ENCODE measurements around the gene PEX19.

Gene PEX19

GRCh38 chr1:160239582-160240299 lies 45.2 kb downstream of the PEX19 start:
- no peak for DNase-seq (ENCODE audit: low read depth, low spot score)

DNA sequence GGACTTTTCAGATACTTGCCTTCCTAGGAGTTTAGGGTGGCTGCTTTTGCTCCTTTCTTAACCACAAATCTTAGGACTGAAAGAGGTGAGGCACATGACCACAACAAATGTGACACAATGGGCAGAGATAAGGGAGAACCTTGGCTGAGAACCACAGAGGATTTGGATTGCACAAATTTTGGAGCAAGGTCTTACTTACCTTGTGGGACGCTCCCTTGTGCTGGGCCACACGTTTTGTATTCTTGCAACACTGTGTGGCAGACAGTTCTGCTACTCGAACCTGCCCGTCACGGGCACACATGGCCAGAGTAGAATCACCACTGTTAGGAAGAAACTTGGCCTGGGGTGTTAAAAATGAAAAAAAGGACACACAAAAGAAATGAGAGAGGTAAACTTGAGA lies 46.5 kb downstream of the PEX19 start:
- DNase-seq (ENCODE audit: low read depth, low spot score): no peak

- no peak for DNase-seq (ENCODE audit: low read depth, low spot score)
These were observed 47.4 kb downstream of the PEX19 start for GRCh38 chr1:160237558-160237957.

DNA sequence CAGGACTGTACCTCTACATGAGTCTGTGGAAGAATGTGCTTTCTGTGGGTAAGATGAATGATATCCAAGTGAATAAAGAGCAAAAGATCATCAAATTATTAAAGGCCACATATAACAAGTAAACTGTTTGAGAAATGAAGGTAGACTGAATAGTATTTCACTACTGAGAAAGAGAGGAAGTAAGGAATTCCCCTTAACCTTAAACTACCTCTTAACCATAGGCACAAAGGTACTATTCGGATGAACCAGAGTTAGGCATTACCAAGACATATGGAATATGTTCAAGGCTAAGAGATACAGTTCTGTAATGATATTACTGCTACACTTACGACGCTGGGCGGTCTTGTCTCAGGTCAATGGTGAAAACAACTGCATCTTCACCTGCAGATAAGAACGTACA lies 48.1 kb downstream of the PEX19 start:
- DNase-seq (ENCODE audit: low read depth, low spot score): no peak

- no peak for DNase-seq (ENCODE audit: low read depth, low spot score)
These were observed 52.0 kb downstream of the PEX19 start for GRCh38 chr1:160232911-160233310.

DNA sequence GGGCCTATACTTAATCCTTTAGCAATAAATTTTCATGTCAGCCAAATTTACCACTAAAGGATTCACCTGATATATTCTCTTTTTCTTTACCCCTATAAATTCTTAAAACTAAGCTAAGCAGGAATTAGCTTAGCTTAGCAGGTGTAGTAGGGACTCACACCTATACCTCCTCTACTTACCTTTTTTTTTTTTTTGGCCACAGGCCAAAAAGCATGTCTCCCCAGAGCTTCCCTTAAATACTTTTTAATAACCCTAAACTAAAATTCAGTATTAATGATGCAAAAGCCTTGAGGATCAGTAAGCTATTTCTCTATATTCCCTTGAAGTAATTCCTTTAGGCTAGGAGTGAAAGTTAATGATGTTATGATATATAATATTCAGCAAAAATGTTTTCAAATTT lies 56.5 kb downstream of the PEX19 start:
- no peak for DNase-seq (ENCODE audit: low read depth, low spot score)

- no peak for DNase-seq (ENCODE audit: low read depth, low spot score)
These were observed 57.4 kb downstream of the PEX19 start for GRCh38 chr1:160227561-160227960.

DNA sequence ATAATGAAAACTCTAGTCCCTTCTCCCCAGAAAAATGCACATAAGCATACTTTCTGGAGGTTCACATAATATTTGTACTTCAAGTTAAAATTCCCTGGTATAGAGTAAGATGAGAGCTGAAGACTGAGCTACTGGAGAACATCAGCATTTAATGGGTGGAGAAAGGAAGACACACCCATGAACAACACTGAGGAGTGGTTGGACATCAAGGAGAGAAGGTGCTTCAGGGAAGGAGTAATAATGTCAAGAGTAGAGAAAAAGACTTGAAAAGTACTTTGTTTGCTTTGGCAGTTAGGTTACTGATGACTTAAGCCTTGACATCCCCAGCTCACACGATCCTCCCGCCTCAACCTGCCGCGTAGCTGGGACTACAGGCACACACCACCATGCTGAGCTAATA lies 57.9 kb downstream of the PEX19 start:
- DNase-seq (ENCODE audit: low read depth, low spot score): no peak
